Measurements from ENCODE around the gene KCTD5.

Gene KCTD5

DNA sequence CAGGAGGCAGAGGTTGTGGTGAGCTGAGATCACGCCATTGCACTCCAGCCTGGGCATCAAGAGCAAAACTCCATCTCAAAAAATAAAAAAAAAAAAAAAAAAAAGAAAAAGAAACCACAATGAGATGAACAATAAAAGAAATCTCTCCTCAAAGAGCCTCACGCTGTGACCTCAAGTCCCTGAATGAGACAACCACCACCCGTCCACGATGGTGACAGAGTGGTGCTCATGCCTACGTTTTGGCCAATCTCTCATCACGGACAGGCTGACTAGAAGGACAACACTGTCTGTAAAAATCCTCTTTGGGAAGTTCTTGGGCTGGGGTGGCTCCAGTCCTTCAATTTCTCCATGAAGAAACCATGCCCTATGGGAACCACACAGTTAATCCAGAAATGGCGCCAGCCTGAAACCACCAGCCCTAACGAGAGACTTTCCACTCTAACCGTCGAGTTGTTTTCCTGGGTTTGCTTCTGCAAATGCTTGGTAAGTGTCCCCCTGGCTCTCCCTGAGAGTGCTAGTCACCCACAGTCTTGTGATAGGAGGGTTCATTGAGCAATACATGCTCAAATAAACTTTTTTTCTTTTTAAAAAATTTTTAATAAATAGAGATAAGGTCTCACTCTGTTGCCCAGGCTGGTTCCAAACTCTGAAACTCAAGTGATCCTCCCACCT, 52.7 kb downstream of the KCTD5 start:
- Histone ChIP-seq H3K27ac (ENCODE audit: low read depth, low read length) (no peak overlapping the region), H3K27me3 (ENCODE audit: low read length) (no peaks in the 10 kb centered on the region), H3K4me3 (ENCODE audit: insufficient read depth, low read length, poor library complexity, severe bottlenecking) (no peak overlapping the region), H3K9ac (ENCODE audit: low read length) (no peak overlapping the region), H4K20me1 (ENCODE audit: low read depth, low read length) (no peaks in the 10 kb centered on the region), H3K79me2 (ENCODE audit: insufficient read depth, low read length) (no peaks in the 10 kb centered on the region), H3K4me2 (ENCODE audit: low read depth, low read length, poor library complexity, severe bottlenecking) (no peak overlapping the region), H3K36me3 (ENCODE audit: low read length) (no peaks in the 10 kb centered on the region), H3K9me2 (replicated peaks; ENCODE audit: insufficient read depth, low read length) (no peaks in the 10 kb centered on the region), H2AFZ (ENCODE audit: low read depth, low read length, severe bottlenecking) (no peak overlapping the region), H3K9me3 (ENCODE audit: insufficient read depth, low read length) (no peaks in the 10 kb centered on the region), H3F3A (ENCODE audit: insufficient read depth) (no peaks in the 10 kb centered on the region)
- TF ChIP-seq, protein P1, sequence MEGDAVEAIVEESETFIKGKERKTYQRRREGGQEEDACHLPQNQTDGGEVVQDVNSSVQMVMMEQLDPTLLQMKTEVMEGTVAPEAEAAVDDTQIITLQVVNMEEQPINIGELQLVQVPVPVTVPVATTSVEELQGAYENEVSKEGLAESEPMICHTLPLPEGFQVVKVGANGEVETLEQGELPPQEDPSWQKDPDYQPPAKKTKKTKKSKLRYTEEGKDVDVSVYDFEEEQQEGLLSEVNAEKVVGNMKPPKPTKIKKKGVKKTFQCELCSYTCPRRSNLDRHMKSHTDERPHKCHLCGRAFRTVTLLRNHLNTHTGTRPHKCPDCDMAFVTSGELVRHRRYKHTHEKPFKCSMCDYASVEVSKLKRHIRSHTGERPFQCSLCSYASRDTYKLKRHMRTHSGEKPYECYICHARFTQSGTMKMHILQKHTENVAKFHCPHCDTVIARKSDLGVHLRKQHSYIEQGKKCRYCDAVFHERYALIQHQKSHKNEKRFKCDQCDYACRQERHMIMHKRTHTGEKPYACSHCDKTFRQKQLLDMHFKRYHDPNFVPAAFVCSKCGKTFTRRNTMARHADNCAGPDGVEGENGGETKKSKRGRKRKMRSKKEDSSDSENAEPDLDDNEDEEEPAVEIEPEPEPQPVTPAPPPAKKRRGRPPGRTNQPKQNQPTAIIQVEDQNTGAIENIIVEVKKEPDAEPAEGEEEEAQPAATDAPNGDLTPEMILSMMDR (IDR thresholded peaks at IDR 0.05; ENCODE audit: insufficient read depth, low read length, poor library complexity, severe bottlenecking) = no peak
- no peak for TF ChIP-seq EZH2phosphoT487 (conservative IDR thresholded peaks at IDR 0.05; ENCODE audit: low read length)

DNA sequence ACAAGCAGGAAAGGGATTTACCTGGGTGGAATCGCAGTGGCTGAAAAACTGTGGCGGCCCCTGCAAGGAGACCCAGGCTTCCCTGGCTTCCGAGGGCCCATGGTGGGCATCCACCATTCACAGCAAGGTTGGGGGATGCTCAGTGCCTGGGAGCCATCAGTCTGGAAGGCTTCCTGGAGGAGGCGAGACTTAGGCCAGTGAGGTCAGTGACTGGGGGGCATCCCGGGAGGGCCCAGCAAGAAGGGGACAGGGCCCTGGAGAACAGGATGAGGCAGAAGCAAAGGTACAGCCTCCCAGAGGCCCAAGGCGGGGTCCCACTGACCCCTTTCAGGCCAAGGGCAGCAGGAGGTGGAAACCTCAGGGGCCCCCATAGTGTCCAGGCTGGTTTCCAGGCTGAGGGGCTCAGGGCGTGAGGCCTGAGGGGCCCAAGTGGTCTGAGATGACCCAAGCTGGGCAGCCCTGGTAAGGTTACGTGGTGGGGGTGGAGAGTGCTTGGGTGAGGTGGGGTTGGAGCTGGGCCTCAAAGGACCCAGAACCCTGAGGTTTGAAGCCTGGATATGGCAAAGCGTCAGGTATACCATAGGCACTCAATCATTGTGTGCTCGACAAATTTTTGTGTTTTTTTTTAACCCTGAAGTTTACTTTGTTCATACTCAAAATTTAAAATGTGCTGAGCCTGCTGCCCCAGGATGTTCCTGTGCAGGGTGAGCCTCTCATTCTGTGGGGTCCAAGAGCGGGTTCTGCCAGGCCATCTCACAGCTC, 54.3 kb downstream of the KCTD5 start:
- Histone ChIP-seq H3K27me3 (ENCODE audit: low read length) (no peaks in the 10 kb centered on the region), H3K4me2 (ENCODE audit: low read depth, low read length, poor library complexity, severe bottlenecking) (no peak overlapping the region), H3K79me2 (ENCODE audit: insufficient read depth, low read length) (no peaks in the 10 kb centered on the region), H3K36me3 (ENCODE audit: low read length) (no peaks in the 10 kb centered on the region), H4K20me1 (ENCODE audit: low read depth, low read length) (no peaks in the 10 kb centered on the region), H3K9ac (ENCODE audit: low read length) (no peak overlapping the region), H3K9me2 (replicated peaks; ENCODE audit: insufficient read depth, low read length) (no peaks in the 10 kb centered on the region), H3K27ac (ENCODE audit: low read depth, low read length) (no peak overlapping the region), H3F3A (ENCODE audit: insufficient read depth) (no peaks in the 10 kb centered on the region), H3K9me3 (ENCODE audit: insufficient read depth, low read length) (no peaks in the 10 kb centered on the region), H2AFZ (ENCODE audit: low read depth, low read length, severe bottlenecking) (no peak overlapping the region), H3K4me3 (ENCODE audit: insufficient read depth, low read length, poor library complexity, severe bottlenecking) (no peak overlapping the region)
- TF ChIP-seq, protein P1 (IDR thresholded peaks at IDR 0.05; ENCODE audit: insufficient read depth, low read length, poor library complexity, severe bottlenecking) = no peak
- no peak for TF ChIP-seq EZH2phosphoT487 (conservative IDR thresholded peaks at IDR 0.05; ENCODE audit: low read length)

DNA sequence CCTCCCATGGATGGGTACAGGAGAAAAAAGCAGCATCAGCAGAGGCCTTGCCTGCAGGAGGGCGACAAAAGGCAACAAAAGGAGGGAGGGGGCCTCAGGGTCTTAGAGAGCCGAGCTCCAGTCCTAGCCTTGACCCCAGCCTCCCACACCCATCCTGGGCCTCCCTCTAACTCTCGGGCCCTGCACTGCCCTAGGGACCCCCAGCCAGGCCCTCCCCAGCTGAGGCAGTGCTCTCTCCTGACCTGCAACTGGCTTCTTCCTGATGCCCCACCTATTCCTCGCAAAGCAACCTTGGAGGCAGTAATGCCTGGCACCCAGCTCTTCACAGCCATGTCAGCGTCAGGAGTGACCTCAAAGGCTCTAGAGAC, 54.9 kb downstream of the KCTD5 start:
- Histone ChIP-seq H3K36me3 (ENCODE audit: low read length) (no peaks in the 10 kb centered on the region), H3K27ac (ENCODE audit: low read depth, low read length) (no peak overlapping the region), H3K79me2 (ENCODE audit: insufficient read depth, low read length) (no peaks in the 10 kb centered on the region), H3K9me2 (replicated peaks; ENCODE audit: insufficient read depth, low read length) (no peaks in the 10 kb centered on the region), H2AFZ (ENCODE audit: low read depth, low read length, severe bottlenecking) (no peak overlapping the region), H3F3A (ENCODE audit: insufficient read depth) (no peaks in the 10 kb centered on the region), H3K4me2 (ENCODE audit: low read depth, low read length, poor library complexity, severe bottlenecking) (no peak overlapping the region), H3K9me3 (ENCODE audit: insufficient read depth, low read length) (no peaks in the 10 kb centered on the region), H3K4me3 (ENCODE audit: insufficient read depth, low read length, poor library complexity, severe bottlenecking) (no peak overlapping the region), H4K20me1 (ENCODE audit: low read depth, low read length) (no peaks in the 10 kb centered on the region), H3K9ac (ENCODE audit: low read length) (no peak overlapping the region), H3K27me3 (ENCODE audit: low read length) (no peaks in the 10 kb centered on the region)
- TF ChIP-seq, protein P1 (IDR thresholded peaks at IDR 0.05; ENCODE audit: insufficient read depth, low read length, poor library complexity, severe bottlenecking) = no peak
- TF ChIP-seq EZH2phosphoT487 (conservative IDR thresholded peaks at IDR 0.05; ENCODE audit: low read length) = no peak

Data from SU-DHL-6 (cell line).